CD4-positive, alpha-beta T cell treated with Interleukin-15 for 1 hour (primary cell): Measurements from ENCODE around the gene CR1L.
"Not testable (repeated sequence)": the region's sequence is repeated elsewhere in the genome, so short reads cannot be mapped to it uniquely, and the experiment has no call there.

Experiments used
- DNase-seq: peaks from one replicate; pipeline ENCODE4 v3.0.0-alpha.2; 2020

Gene CR1L

DNA sequence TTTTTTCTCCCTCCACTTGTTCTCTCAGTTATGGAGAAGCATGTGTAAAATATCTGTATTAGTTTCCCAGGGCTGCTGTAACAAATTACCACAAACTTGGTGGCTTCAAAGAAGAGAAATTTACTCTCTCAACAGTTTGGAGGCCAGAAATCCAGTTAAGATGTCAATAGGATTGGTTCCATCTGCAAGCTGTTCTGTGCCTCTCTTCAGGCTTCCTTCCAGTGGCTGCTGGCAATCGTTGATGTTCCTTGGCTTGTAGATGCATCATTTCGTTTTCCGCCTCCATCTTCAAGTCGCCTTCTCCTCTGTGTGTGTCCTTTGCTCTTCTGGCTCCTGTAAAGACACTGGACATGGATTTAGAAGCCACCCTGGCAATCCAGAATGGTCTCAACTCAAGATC is 45.6 kb downstream of the CR1L start:
- not testable (repeated sequence) for DNase-seq

DNA sequence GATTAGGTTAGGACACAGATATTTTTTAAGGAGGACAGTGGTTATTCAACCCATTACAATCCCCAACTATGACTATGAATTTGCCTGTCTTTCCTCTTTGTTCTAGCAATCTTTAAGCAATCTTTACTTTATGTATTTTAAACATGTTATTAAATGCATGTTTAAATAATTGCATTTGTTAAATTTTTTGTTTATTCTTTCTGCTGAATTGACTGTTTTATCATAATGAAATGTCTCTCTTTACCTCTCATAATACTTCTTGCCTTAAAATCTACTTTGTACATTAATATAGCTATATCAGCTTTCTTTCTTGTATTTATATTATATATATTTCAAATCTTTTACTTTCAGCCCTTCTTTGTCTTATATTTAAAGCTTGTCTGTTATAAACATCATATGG is 46.1 kb downstream of the CR1L start:
- DNase-seq: no peak

DNA sequence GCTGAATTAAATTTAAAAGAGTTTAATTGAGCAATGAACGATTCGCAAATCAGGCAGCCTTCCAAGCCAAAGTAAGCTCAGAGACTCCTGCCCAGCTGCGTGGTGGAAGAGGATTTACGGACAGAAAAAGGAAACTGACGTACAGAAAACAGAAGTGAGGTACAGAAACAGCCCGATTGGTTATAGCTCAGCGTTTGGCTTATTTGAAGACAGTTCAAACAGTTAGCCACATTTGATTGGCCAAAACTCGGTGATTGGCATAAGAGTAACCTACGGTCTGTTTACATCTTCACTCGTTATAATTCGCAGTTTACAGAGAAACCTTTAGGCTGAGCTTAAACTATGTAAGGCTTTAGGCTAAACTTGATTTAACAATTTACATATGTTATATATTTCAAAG is 46.9 kb downstream of the CR1L start:
- no peak for DNase-seq

DNA sequence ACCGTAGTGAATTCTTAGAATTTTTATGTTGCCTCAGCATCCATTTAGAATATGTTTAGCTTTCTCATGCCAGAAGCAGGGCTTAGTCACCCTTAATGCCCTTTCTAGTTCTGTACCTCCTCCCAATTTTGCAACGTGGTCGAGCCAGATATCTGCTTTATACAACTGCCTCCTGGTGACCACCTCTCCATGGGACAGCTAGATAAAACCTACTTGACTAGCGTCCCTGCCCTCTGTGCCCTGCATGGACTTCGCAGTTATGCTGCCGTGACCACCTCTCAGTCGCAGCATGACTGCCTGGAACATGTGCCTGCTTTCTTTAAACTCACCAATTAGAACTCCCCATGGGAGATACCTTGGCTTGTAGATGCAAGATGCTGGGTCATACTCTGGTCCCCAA is 47.4 kb downstream of the CR1L start:
- not testable (repeated sequence) for DNase-seq

DNA sequence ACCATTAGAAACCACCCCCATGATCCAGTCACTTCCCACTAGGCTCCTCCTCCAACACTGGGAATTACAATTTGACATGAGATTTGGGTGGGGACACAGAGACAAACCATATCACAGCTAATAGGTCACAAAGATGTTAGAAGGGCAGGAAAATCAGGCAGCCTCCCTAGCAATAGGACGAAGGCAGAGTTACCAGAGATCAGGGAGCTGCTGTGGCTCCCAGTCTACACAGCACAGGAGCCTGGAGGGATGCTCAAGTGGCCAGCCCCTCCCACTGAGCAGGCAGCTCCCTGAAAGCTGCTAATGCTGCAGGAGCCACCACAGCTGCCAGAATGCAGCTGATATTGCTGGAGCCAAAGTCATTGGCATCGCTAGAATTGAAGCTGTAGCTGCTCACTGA is 51.0 kb downstream of the CR1L start:
- DNase-seq: no peak

DNA sequence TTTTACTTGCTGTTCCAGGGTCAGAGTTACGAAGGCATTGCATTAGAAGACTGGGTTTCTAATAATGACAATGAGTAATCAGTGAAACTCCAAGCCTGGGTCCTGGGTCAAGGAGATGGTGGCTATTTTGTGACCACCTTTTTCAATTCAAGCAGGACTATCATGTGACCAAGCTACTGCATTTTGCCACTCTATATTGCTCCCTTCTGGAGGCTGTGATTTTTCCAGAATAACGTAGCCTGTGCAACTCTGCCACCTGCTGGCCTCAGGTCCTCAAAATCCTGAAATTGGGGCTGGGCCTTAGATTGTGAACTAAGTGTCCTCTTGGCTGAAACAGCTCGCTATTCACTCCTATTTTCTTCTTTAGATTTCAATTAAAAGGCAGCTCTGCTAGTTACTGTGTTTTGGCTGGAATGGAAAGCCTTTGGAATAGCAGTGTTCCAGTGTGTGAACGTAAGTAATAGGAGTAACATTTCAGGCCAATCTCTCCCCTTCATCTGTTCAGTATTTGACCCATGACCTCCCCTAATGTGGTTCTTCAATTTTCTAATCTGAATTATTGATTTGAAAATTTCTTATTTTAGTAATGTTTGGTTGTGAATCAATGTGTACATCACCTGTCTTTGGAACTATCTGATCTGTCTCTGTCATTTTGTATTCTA is 54.0 kb downstream of the CR1L start:
- DNase-seq: no peak

DNA sequence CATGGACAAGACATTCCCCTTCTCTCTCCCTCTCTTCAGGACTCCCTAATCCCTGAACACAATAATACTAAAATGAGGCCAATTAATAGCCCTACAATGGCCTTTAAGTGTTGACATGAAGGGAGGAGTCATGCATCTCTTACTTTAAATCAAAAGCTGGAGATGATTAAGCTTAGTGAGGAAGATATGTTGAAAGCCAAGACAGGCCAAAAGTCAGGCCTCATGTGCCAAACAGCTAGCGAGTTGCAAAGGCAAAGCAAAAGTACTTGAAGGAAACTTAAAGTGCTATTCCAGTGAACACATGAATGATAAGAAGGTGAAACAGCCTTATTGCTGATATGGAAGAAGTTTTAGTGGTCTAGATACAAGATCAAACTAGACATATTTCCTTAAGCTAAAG is 57.4 kb downstream of the CR1L start:
- DNase-seq: no peak

DNA sequence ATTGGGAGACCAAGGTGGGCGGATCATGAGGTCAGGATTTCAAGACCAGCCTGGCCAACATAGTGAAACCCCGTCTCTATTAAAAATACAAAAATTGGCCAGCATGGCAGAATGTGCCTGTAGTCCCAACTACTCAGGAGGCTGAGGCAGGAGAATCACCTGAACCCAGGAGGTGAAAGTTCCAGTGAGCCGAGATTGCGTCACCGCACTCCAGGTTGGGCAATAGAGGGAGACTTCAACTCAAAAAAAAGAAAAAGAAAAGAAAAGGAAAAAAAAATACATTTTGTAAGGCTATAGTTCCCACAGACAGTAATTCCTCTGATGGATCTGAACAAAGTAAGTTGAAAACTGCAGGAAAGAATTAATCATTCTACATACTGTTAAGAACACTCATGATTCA is 58.8 kb downstream of the CR1L start:
- DNase-seq: no peak

DNA sequence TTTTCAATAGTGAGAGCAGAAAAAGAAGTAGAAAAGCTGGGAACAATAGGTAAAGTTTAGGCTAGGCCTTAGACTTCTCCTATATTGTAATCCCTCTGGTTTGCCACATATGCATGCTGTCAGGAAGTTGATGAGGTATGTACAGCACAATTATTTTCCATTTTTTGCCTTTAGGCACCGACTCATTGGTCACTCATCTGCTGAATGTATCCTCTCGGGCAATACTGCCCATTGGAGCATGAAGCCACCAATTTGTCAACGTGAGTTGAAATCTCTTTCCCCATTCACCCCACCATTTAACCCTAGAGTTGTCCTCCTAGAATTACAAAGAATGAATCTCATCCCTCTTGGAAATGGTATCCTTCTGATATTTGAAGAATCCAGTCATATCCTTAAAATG is 63.1 kb downstream of the CR1L start:
- DNase-seq: not testable (repeated sequence)

DNA sequence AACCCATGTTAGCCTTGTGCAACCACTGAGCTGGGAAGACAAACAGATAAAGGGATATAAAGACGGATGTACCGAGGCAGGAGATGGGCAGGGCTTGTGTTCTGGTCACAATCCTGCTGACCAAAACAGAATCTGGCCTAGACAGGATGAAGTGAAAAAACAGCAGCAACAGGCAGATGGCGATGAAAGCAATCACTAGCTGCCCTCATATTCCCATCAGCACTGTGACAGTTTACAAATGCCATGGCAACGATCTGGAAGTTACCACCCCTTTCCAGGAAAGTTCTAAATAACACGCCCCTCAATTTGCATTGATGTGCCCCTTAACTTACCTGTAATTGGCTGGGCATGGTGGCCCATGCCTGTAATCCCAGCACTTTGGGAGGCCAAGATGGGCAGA is 66.4 kb downstream of the CR1L start:
- DNase-seq: no peak

DNA sequence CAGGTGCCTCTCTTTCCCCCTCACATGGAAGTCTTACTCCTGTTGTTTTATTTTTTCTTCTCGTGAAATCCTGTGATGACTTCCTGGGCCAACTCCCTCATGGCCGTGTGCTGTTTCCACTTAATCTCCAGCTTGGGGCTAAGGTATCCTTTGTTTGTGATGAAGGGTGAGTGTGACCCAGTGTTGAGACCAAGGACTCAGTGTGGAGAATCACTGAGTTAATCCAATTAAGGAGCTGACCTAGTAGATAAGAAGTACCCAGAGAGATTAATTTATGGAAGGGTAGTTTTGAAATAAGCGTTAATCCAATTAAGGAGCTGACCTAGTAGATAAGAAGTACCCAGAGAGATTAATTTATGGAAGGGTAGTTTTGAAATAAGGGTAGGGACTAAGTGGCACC is 67.8 kb downstream of the CR1L start:
- not testable (repeated sequence) for DNase-seq

DNA sequence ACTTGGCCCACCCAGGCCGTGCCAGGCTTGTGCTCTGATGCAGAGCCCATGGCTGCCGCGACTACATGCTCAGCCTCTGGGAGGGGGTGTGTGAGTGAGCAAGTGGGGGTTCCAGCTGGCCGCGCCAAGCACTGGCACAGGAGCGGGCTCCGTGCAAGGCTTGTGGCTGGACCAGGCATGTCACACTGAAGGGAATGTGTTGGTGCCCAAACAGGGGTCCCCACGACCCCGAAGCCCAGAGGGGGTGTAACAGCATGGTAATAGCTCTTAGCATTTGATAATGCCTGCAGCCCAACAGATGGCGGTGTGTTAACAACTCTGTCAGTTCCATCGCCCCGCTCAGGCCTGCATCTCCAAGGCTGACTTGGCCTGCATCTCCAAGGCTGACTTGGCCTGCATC is 68.6 kb downstream of the CR1L start:
- DNase-seq: no peak

DNA sequence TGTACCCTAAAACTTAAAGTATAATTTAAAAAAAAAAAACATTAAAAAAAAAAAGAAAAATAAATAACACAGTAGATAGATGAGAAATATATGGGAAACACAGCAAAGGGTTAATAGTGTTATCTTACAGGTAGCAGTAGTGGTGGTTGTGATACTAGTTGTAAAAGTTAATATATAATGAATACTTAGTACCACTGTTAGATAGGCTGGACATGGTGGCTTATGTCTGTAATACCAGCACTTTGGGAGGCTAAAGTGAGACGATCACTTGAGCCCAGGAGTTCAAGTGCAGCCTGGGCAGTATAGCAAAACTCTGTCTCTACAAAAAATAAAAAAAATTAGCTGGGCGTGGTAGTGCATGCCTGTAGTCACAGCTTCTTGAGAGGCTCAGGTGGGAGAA is 74.3 kb downstream of the CR1L start:
- no peak for DNase-seq

DNA sequence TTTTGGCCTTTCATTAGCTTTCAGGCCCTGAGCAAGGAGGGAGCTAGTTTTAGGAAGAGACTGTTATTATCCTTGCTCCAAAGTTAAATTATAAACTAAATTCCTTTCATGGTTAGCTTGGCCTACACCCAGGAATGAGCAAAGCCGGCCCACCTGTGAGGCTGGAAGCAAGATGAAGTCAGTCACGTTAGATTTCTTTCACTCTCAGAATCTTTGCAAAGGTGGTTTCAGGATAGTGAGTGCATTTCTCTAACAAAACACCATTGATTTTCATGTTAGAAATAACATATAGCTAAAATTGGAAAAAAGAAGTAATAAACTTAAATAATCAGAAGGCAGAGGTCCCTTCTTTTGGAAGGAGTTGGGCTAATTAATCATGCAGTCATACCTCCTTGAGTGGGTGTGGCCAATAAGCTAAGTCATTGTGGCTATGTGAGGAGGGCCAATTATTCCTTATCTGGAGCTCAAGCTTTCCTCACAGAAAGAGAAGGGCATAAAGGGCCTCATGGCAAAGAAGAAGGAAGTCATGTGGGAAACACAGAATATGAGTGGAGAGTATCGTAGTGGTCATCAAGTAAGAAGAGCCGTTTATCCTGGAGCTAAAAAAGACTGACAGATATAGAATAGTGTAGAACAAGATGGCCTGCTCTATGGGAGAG is 83.4 kb downstream of the CR1L start:
- DNase-seq: not testable (repeated sequence)

DNA sequence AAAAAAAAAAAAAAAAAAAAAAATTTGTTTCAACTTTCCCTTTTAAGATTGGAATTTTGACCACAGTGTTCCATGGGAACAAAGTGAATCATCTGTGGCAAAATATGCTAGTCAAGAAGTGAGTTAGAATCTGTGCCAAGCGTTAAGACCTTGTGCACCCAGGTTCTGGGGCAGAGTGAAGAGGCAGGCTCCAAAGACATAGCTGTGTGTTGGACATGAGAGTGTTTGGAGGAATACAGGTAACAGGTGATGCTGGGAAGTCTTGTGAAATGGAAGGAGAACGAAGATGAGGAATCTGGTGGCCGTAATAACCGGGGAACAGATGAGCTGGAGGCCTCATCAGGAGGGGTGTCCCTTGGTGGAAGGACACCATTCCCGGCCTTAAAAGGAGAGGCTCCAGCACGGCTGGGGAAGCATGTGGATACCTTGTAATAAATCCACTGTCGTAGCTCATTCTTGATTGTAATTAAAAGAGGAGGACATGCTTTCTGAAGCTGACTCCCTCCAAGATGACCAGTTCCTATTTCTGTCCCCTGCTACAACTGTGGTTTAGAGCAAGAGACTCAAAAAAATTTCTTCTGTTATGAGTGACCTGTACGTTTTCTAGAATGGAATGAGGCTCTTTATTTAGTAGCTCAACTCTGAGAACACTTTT is 92.7 kb downstream of the CR1L start:
- not testable (repeated sequence) for DNase-seq

DNA sequence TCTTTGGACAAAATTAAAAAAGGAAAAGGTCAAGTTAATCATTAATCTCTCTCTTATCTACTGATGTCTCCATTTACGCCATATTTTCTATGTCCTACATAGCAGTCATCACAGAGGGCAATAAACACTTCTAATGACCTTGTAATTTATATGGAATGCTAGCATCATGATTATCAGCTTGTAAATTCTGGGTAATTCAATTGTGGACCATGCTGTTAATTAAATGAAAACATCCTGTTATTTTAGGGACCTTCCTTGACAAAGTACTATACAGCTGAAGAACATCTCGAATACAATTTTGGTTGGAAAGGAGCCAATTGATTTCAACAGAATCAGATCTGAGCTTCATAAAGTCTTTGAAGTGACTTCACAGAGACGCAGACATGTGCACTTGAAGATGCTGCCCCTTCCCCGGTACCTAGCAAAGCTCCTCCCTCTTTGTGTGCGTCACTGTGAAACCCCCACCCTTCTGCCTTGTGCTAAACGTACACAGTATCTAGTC is 93.3 kb downstream of the CR1L start:
- DNase-seq: peak; percentile 54

DNA sequence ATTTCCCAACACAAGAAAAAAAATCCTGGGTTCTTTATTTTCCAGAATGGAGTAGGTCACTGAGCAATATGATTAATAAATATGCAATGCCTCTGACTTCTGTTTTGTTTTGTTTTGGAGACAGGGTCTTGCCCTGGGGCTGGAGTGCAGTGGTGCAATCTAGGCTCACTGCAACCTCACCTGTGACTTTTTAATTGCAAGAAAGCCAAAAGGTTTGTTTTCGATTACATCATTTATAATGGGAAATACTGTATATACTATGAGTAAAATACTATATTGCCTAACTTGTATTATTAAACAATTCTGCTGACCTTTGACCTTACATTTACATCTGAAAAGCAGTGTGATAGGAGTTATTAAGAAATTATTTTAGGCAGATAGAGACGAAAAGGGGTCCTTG is 95.3 kb downstream of the CR1L start:
- DNase-seq: no peak

DNA sequence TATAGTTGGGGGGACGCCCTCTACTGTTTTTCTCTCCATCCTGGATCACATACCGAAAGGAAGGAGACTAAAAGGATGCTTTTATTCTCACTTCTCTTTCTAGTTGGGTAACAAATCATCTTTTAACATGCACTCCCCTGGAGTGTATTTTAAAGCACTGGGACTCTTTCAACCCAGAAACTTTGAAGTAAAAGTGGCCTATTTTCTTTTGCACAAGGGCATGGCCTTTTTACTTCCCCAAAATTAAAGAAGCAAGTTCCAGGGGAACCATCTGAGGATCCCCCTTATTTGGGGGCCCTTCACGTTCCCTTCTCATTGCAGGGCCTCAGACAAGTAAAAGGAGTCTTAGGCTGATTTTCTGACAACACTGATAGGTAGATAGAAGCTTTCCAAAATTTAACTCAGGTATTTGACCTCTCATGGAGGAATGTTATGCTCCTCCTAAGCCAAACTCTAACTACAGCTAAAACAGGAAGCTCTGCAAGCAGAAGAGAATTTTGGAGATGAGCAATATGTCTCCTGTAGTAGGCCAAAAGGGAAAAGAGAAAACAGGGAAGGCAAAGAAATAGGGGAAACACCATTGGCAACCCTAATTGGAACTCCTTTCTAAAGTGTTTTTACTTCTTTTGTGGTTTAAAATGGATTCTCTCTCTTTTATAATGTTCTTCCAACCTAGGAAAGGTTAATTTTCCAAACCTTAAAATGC is 98.1 kb downstream of the CR1L start:
- no peak for DNase-seq

DNA sequence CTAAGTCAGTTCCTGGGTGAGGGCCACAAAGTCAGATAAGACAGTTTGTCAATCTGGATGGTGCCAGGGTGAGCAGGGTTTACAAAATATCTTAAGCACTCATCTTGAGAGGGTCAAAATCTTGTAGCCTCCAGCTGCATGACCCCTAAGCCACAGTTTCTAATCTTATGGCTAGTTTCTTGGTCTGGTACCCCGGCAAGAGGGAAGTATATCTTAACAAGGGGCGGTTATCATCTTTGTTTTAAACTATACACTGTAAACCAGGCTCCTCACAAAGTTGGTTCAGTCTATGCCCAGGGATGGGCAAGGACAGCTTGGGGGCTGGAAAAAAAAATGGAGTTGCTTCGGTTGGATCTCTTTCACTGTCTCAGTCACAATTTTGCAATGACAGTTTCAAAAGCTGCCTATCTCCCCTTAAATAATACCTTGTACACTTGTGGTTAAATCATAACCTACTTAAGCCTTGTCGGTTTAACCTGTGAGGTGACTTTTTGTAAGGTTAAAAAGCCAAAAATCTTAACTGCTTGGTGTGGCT is 99.1 kb downstream of the CR1L start:
- DNase-seq: no peak

DNA sequence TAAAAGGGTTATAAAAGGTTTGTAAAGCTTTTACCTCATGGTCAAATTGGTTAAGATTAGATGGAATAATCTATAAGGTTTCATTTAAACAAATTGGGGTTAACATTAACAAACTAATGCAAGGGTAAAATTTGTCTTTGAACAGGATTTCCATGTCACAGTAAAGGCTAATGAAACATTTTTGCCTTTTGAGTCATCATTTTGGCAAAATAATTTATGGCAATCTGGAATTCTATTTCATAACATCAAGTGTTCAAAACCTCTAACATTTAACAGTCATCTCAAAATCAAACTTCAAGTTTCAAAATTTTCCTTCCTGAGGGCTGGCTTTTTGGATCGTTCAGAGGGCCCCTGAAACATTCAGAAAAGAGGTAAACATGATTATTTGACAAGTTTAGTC is 100.4 kb downstream of the CR1L start:
- DNase-seq: no peak

DNA sequence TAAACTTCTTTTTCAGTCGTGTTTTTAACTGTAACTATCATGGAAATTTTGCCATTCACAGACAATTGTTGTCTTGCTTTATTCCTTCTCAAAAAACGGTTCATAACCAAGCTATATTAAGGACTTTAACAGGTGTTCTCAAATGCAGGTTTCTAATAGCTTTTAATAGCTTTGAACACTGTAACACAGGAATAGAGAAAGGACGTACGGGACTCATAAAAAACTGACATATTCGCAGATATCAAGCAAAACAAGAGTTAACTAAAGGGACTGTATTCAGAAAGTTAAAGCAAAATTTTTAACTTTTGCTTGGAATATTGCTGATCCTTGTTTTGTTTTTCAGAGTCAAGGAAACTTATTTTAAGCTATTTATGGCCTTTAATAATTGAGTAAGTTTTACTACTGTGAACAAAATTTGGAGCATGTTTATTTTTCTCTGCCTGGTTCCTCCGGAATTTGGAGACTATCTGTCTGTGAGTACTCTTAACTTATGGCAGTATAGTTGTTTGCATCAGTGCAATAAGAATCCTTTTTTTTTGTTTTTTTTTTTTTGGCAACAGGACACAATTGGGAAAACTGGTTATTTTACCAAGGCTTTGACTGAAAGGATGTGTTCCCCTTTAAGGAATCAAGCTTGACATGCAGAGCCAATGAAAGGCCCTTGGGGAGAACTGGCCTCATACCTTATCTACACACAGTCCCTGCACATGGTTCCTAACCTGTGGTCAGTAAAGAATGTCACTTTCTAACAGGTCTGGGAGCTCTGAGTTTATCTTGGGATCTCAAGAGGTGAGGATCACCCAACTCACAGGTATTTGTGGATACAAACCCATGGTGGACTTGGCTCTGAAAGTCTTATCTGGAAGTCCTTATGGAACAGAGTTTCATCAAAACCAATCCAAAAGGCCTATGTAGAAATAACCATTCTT is 101.2 kb downstream of the CR1L start:
- no peak for DNase-seq
